ENCODE results near the gene ARID3A. TPM values are rescaled to one million over a fixed set of nuclear protein-coding genes. Genes with fewer than 3 reads are reported as not detected.

Gene ARID3A
- total and polyA plus RNA-seq, 2 donors (not counting 3 experiments of a cell fraction or from before 2014, with no cell fraction given), result 5.4 to 13.2 TPM

- TF ChIP-seq POLR2AphosphoS5 (IDR thresholded peaks at IDR 0.05; ENCODE audit: insufficient read depth, low read depth, low read length), result no peak
- no peak for TF ChIP-seq JUN (IDR thresholded peaks at IDR 0.05; ENCODE audit: borderline replicate concordance, insufficient read depth, insufficient read length, low read depth)
- TF ChIP-seq EZH2 (IDR thresholded peaks at IDR 0.05; ENCODE audit: borderline replicate concordance, low read depth, low read length, severe bottlenecking), result no peak
- no peak for TF ChIP-seq GATA2 (IDR thresholded peaks at IDR 0.05; ENCODE audit: insufficient read depth, insufficient read length, low read depth, low read length)
- no peak for TF ChIP-seq POLR2A (IDR thresholded peaks at IDR 0.05; ENCODE audit: low read depth, low read length)
- no peak for TF ChIP-seq FOS (IDR thresholded peaks at IDR 0.05; ENCODE audit: borderline replicate concordance, insufficient read depth, low read length)
- TF ChIP-seq, protein P1, sequence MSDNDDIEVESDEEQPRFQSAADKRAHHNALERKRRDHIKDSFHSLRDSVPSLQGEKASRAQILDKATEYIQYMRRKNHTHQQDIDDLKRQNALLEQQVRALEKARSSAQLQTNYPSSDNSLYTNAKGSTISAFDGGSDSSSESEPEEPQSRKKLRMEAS (IDR thresholded peaks at IDR 0.05; ENCODE audit: insufficient read depth, insufficient read length), result no peak
- TF ChIP-seq, protein P2, sequence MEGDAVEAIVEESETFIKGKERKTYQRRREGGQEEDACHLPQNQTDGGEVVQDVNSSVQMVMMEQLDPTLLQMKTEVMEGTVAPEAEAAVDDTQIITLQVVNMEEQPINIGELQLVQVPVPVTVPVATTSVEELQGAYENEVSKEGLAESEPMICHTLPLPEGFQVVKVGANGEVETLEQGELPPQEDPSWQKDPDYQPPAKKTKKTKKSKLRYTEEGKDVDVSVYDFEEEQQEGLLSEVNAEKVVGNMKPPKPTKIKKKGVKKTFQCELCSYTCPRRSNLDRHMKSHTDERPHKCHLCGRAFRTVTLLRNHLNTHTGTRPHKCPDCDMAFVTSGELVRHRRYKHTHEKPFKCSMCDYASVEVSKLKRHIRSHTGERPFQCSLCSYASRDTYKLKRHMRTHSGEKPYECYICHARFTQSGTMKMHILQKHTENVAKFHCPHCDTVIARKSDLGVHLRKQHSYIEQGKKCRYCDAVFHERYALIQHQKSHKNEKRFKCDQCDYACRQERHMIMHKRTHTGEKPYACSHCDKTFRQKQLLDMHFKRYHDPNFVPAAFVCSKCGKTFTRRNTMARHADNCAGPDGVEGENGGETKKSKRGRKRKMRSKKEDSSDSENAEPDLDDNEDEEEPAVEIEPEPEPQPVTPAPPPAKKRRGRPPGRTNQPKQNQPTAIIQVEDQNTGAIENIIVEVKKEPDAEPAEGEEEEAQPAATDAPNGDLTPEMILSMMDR (IDR thresholded peaks at IDR 0.05; ENCODE audit: extremely low read depth in 1 of 2, insufficient read depth in 1 of 2, low read depth in 1 of 2, low read length in 2 of 2), result no peak
- TF ChIP-seq MYC (IDR thresholded peaks at IDR 0.05; ENCODE audit: low read depth, low read length), result no peak
- H3K36me3 ChIP-seq (ENCODE audit: control insufficient read depth in 2 of 2, extremely low read depth in 1 of 2, insufficient read depth in 2 of 2, low read length in 2 of 2), result peaks cover 2 to 5% of the 10 kb centered on the region in 2 experiments
- H3K27ac ChIP-seq (ENCODE audit: insufficient read depth, low read depth, low read length), result no peak overlapping the region
- no peak overlapping the region for H3K4me3 ChIP-seq (replicated peaks in 1 of 3; ENCODE audit: insufficient read depth in 1 of 3, low read depth in 1 of 3, low read length in 3 of 3)
- no peaks in the 10 kb centered on the region for H3K79me2 ChIP-seq (ENCODE audit: control insufficient read depth, insufficient read depth, low read length)
- ChIA-PET POLR2A (no interaction called here), CTCF (interaction anchor here (0.6 to 1.4 kb wide), 3 partner anchors 13 to 183 kb away, joined by 3 read pairs; no protein-coding TSS in a partner anchor)
- no peaks in the 10 kb centered on the region for H3K9me1 ChIP-seq (replicated peaks; ENCODE audit: control insufficient read depth, extremely low read depth, insufficient read depth, low read length)
- DNase-seq (ENCODE audit: low read depth, low spot score) (no peak), FAIRE-seq (no peak)
- no peak overlapping the region for H3K9ac ChIP-seq (replicated peaks; ENCODE audit: extremely low read depth, insufficient read depth, low read length)
- H3K4me2 ChIP-seq (ENCODE audit: insufficient read depth, low read length), result no peak overlapping the region
- dilution Hi-C loops (cut with MboI; ENCODE audit: extremely low pct_ligation_motif_present, low sequenced_read_pairs), result no loop called here
- no peaks in the 10 kb centered on the region for H3K4me1 ChIP-seq (ENCODE audit: control insufficient read depth, extremely low read depth, insufficient read depth, low read length)
- H3K9me3 ChIP-seq (replicated peaks; ENCODE audit: control insufficient read depth, insufficient read depth, low read length), result no peaks in the 10 kb centered on the region
- no peaks in the 10 kb centered on the region for H4K20me1 ChIP-seq (replicated peaks; ENCODE audit: control insufficient read depth, extremely low read depth, insufficient read depth, low read length)
- intact Hi-C loops (cut with micrococcal nuclease), result no loop called here
- H3K27me3 ChIP-seq (ENCODE audit: control insufficient read depth in 2 of 2, insufficient read depth in 2 of 2, low read length in 2 of 2), result no peaks in the 10 kb centered on the region
- H2AFZ ChIP-seq (ENCODE audit: low read depth, low read length), result no peak overlapping the region
- BruUV-seq (replicated peaks), result no TSS peak
Observed at GRCh38 chr19:961866-962620, 36.2 kb downstream of the ARID3A start.
